IMR-90 (cell line): Measurements from ENCODE around the gene DIP2A. TPM values are rescaled to one million over a fixed set of nuclear protein-coding genes. Genes with fewer than 3 reads are reported as not detected.

Experiments used
- ATAC-seq: fragments of 200-7000 bp; cut with Tn5 transposase; 2 replicates; pipeline ENCODE4 v1.9.1; 2020; ENCODE audit warnings: low read depth, mild to moderate bottlenecking, moderate library complexity
- BruUV-seq: library from RNA; stranded (reverse); fragments of 400-500 nt; replicated peaks from 2 replicates; lab custom pipeline; 2021; lab: Mats Ljungman, UMichigan
- CTCF ChIA-PET: fragments of 300-600 bp; formaldehyde crosslinking; extraction: SDS; loops from one replicate; lab custom pipeline; 2021; ENCODE audit warnings: antibody characterized with exemption; lab: Yijun Ruan, JAX
- POLR2A ChIA-PET: fragments of 300-600 bp; sonication (Branson Sonifier 250); formaldehyde crosslinking; loops from one replicate; lab custom pipeline; 2022; ENCODE audit warnings: antibody characterized with exemption; ENCODE audit not compliant: unreplicated experiment; lab: Charles Lee
- DNase-seq: peaks from one replicate; pipeline ENCODE4 v3.0.0; 2013
- H2AFZ ChIP-seq: replicated peaks from 2 replicates; pipeline ENCODE3; 2013; ENCODE audit warnings: low read length, mild to moderate bottlenecking; ENCODE audit not compliant: poor library complexity
- H2AK5ac ChIP-seq: 2 replicates; pipeline ENCODE4 v1.6.1; 2013; ENCODE audit warnings: low read depth, low read length, inconsistent platforms
- H2AK9ac ChIP-seq: replicated peaks from 2 replicates; pipeline ENCODE3; 2013; ENCODE audit warnings: mild to moderate bottlenecking, low read depth, low read length, moderate library complexity; ENCODE audit not compliant: poor library complexity
- H2BK120ac ChIP-seq: 2 replicates; pipeline ENCODE4 v1.6.1; 2013; ENCODE audit warnings: low read depth, low read length, inconsistent platforms
- H2BK15ac ChIP-seq: 3 replicates; pipeline ENCODE4 v1.6.1; 2013; ENCODE audit warnings: low read depth, low read length, inconsistent platforms
- H2BK20ac ChIP-seq: 2 replicates; pipeline ENCODE4 v1.6.1; 2013; ENCODE audit warnings: low read depth, mild to moderate bottlenecking, inconsistent platforms, low read length, moderate library complexity
- H2BK5ac ChIP-seq: 2 replicates; pipeline ENCODE4 v1.6.1; 2013; ENCODE audit warnings: mild to moderate bottlenecking, low read depth, low read length, inconsistent platforms; ENCODE audit not compliant: poor library complexity, severe bottlenecking
- H3K14ac ChIP-seq: replicated peaks from 2 replicates; pipeline ENCODE4 v1.6.1; 2013; ENCODE audit warnings: low read depth, low read length, inconsistent platforms
- H3K18ac ChIP-seq: 2 replicates; pipeline ENCODE4 v1.6.1; 2013; ENCODE audit warnings: low read depth, low read length, control low read depth
- H3K23ac ChIP-seq: 2 replicates; pipeline ENCODE4 v1.6.1; 2013; ENCODE audit warnings: low read depth, low read length, inconsistent platforms
- H3K27ac ChIP-seq: 2 replicates; pipeline ENCODE4 v1.5.1; 2013; ENCODE audit warnings: mild to moderate bottlenecking, control low read depth, low read length; ENCODE audit not compliant: insufficient read depth
- H3K27me3 ChIP-seq: 2 replicates; pipeline ENCODE4 v1.6.1; 2013; ENCODE audit warnings: low read length; ENCODE audit not compliant: control insufficient read depth, insufficient read depth
- H3K36me3 ChIP-seq: 2 replicates; pipeline ENCODE4 v1.6.1; 2013; ENCODE audit warnings: low read length, mixed read lengths; ENCODE audit not compliant: control insufficient read depth, insufficient read depth
- H3K4ac ChIP-seq: 2 replicates; pipeline ENCODE4 v1.6.1; 2013; ENCODE audit warnings: low read depth, low read length, inconsistent platforms
- H3K4me1 ChIP-seq: 2 replicates; pipeline ENCODE4 v1.6.1; 2013; ENCODE audit warnings: low read length, mixed read lengths; ENCODE audit not compliant: control insufficient read depth, insufficient read depth
- H3K4me2 ChIP-seq: 2 replicates; pipeline ENCODE4 v1.6.1; 2013; ENCODE audit warnings: low read depth, mild to moderate bottlenecking, control low read depth, low read length, moderate library complexity
- H3K4me3 ChIP-seq: 2 replicates; pipeline ENCODE4 v1.5.1; 2013; ENCODE audit warnings: low read depth, mild to moderate bottlenecking, control low read depth, low read length, moderate library complexity; ENCODE audit not compliant: insufficient read depth
- H3K56ac ChIP-seq: 2 replicates; pipeline ENCODE4 v1.6.1; 2013; ENCODE audit warnings: low read length, inconsistent platforms; ENCODE audit not compliant: insufficient read depth; ENCODE audit errors: extremely low read depth
- H3K79me1 ChIP-seq, 2 experiments: 2 replicates each; pipeline ENCODE4 v1.6.1; 2013; ENCODE audit warnings: low read length in 2 of 2, inconsistent platforms in 1 of 2, low read depth in 1 of 2
- H3K9ac ChIP-seq: 2 replicates; pipeline ENCODE4 v1.6.1; 2013; ENCODE audit warnings: low read depth, low read length, control low read depth
- H3K9me1 ChIP-seq: 2 replicates; pipeline ENCODE4 v1.6.1; 2013; ENCODE audit warnings: low read length, inconsistent platforms; ENCODE audit not compliant: insufficient read depth
- H3K9me3 ChIP-seq: 2 replicates; pipeline ENCODE4 v1.6.1; 2013; ENCODE audit warnings: low read length; ENCODE audit not compliant: control insufficient read depth, insufficient read depth
- H4K20me1 ChIP-seq: 2 replicates; pipeline ENCODE4 v1.6.1; 2013; ENCODE audit warnings: low read length, inconsistent platforms; ENCODE audit not compliant: insufficient read depth
- H4K5ac ChIP-seq: 2 replicates; pipeline ENCODE4 v1.6.1; 2013; ENCODE audit warnings: mild to moderate bottlenecking, low read depth, low read length, control low read depth
- H4K8ac ChIP-seq, 2 experiments: 2 replicates each; pipeline ENCODE4 v1.6.1; 2013; ENCODE audit warnings: low read depth in 2 of 2, low read length in 2 of 2, control low read depth in 1 of 2, inconsistent platforms in 1 of 2
- H4K91ac ChIP-seq: 2 replicates; pipeline ENCODE4 v1.6.1; 2013; ENCODE audit warnings: low read depth, low read length, inconsistent platforms; ENCODE audit not compliant: insufficient read depth
- NFE2L2 ChIP-seq: fragments of 150-350 bp; IDR thresholded peaks from 2 replicates; pipeline ENCODE4 v1.6.1; 2016; ENCODE audit warnings: low read depth, mild to moderate bottlenecking, low read length
- WGBS, 2 experiments: methylation state at CpG; one replicate each; pipeline versions ENCODE4 v1.1.5 to v1.1.7; 2013; ENCODE audit warnings: missing lambda C conversion rate in 2 of 2; ENCODE audit not compliant: insufficient read length in 1 of 2; ENCODE audit errors: extremely low coverage in 2 of 2; 5-methylcytosine and 5-hydroxymethylcytosine counted together
- dilution Hi-C: fragments of 300-500 bp; cut with HindIII; formaldehyde crosslinking; loops from one replicate; pipeline ENCODE4 v1.14.3; 2018; ENCODE audit warnings: low sequenced_read_pairs; ENCODE audit not compliant: unreplicated experiment
- in situ Hi-C: fragments of 300-500 bp; cut with MboI; formaldehyde crosslinking; loops from 3 replicates; pipeline ENCODE4 v1.14.3; 2019; ENCODE audit warnings: low sequenced_read_pairs, inconsistent platforms, mixed read lengths
- intact Hi-C: fragments of 100-400 bp; cut with micrococcal nuclease; formaldehyde crosslinking; loops from 2 replicates; pipeline ENCODE4 v1.10.0; 2022
- polyA plus RNA-seq, 3 experiments: library from polyadenylated mRNA; depleted of rRNA; stranded (reverse); fragments of >200 nt; gene quantifications; 2 replicates each; pipeline ENCODE4 v1.2.3, GENCODE V29; 2012; ENCODE audit warnings: low replicate concordance in 1 of 3
- total RNA-seq: library from RNA; depleted of rRNA; stranded (reverse); fragments of >200 nt; gene quantifications from 2 replicates; pipeline ENCODE4 v1.2.3, GENCODE V29; 2012

Gene DIP2A
- total and polyA plus RNA-seq, 2 of the 4 experiments (the other 2 are of a cell fraction) = 17.9 to 24.3 TPM

- no peak overlapping the region for H4K5ac ChIP-seq
- no peaks in the 10 kb centered on the region for H4K20me1 ChIP-seq
- no CpG with 5 or more reads among the region's 11 CpGs for WGBS, 2 experiments
- no peak overlapping the region for H2AK5ac ChIP-seq
- H3K56ac ChIP-seq = no peak overlapping the region
- H3K4me3 ChIP-seq = no peak overlapping the region
- H2BK5ac ChIP-seq = no peak overlapping the region
- intact Hi-C loops = no loop called here
- dilution Hi-C loops = no loop called here
- H3K79me1 ChIP-seq = peaks cover 0 to 8% of the 10 kb centered on the region in 2 experiments; a peak in 2 of 4 replicates
- H2BK15ac ChIP-seq = no peak overlapping the region
- no peak overlapping the region for H3K9ac ChIP-seq
- H4K91ac ChIP-seq = no peak overlapping the region
- no peak overlapping the region for H2BK20ac ChIP-seq
- H3K36me3 ChIP-seq = peaks cover 69% of the 10 kb centered on the region
- no peak overlapping the region for H3K27ac ChIP-seq
- no peak for TF ChIP-seq NFE2L2
- H3K4ac ChIP-seq = no peak overlapping the region
- no peaks in the 10 kb centered on the region for H3K4me1 ChIP-seq
- in situ Hi-C loops = no loop called here
- H3K9me1 ChIP-seq = no peaks in the 10 kb centered on the region
- ChIA-PET CTCF (no interaction called here), POLR2A (no interaction called here)
- H2AK9ac ChIP-seq = no peak overlapping the region
- no peak overlapping the region for H3K4me2 ChIP-seq
- no peaks in the 10 kb centered on the region for H3K9me3 ChIP-seq
- H3K23ac ChIP-seq = no peak overlapping the region
- no peak overlapping the region for H2AFZ ChIP-seq
- no TSS peak for BruUV-seq
- DNase-seq = no peak
- ATAC-seq = no peak
- no peak overlapping the region for H2BK120ac ChIP-seq
- H3K14ac ChIP-seq = no peak overlapping the region
- no peak overlapping the region for H4K8ac ChIP-seq
- H3K18ac ChIP-seq = no peak overlapping the region
- no peaks in the 10 kb centered on the region for H3K27me3 ChIP-seq
Measured at GRCh38 chr21:46438241-46438640, 20.4 kb upstream of the DIP2A start.
